ENCODE results near the gene C4orf36.

GRCh38 chr4:86893136-86893535 lies 914 bp upstream of the C4orf36 start:
- TF ChIP-seq, protein P1, sequence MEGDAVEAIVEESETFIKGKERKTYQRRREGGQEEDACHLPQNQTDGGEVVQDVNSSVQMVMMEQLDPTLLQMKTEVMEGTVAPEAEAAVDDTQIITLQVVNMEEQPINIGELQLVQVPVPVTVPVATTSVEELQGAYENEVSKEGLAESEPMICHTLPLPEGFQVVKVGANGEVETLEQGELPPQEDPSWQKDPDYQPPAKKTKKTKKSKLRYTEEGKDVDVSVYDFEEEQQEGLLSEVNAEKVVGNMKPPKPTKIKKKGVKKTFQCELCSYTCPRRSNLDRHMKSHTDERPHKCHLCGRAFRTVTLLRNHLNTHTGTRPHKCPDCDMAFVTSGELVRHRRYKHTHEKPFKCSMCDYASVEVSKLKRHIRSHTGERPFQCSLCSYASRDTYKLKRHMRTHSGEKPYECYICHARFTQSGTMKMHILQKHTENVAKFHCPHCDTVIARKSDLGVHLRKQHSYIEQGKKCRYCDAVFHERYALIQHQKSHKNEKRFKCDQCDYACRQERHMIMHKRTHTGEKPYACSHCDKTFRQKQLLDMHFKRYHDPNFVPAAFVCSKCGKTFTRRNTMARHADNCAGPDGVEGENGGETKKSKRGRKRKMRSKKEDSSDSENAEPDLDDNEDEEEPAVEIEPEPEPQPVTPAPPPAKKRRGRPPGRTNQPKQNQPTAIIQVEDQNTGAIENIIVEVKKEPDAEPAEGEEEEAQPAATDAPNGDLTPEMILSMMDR (IDR thresholded peaks at IDR 0.05): no peak
- TF ChIP-seq EZH2phosphoT487 (IDR thresholded peaks at IDR 0.05): no peak
